Activated CD8-positive, alpha-beta memory T cell treated with anti-CD3 and anti-CD28 coated beads for 36 hours (primary cell): ENCODE data around the gene RBMS3. TPM values are rescaled to one million over a fixed set of nuclear protein-coding genes. Genes with fewer than 3 reads are reported as not detected.
"Not testable (repeated sequence)": the region's sequence is repeated elsewhere in the genome, so short reads cannot be mapped to it uniquely, and the experiment has no call there.

Source experiments
- CTCF ChIA-PET: fragments of 350-600 bp; sonication (Branson Sonifier 250); formaldehyde crosslinking; loops from one replicate; lab custom pipeline; 2021; ENCODE audit warnings: antibody characterized with exemption; lab: Charles Lee
- POLR2A ChIA-PET: fragments of 350-600 bp; sonication (Branson Sonifier 250); formaldehyde crosslinking; loops from one replicate; lab custom pipeline; 2021; ENCODE audit warnings: antibody characterized with exemption; lab: Charles Lee
- total RNA-seq, 2 experiments: library from RNA; stranded (reverse); gene quantifications; one replicate each; pipeline ENCODE4 v1.2.3, GENCODE V29; 2021

RBMS3 gene
- total RNA-seq, 2 experiments from 2014 or later: 0.48 to 0.86 TPM

DNA sequence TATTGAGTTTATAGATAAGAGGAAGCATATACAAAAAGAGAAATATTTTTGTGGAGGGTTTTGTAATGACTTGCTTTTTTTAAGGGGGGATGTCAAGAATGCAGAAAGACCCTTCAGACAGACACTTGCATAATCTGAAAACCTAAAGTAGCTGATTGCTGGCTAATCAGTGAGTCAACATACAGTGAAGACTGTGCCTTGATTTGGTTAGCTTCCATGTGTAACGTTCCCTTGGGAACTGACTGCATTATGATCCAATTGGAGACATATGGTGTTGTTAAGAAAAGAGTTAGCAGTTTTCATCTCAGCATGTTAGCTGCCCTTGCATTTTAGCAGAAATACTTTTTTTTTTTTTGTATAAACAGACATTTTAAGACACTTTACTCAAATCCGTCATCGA is 483.2 kb downstream of the RBMS3 start:
- CTCF ChIA-PET: no interaction called here
- POLR2A ChIA-PET: no interaction called here

GRCh38 chr3:29764603-29765254 is 483.9 kb downstream of the RBMS3 start:
- CTCF ChIA-PET: no interaction called here
- POLR2A ChIA-PET: no interaction called here

- CTCF ChIA-PET: no interaction called here
- POLR2A ChIA-PET: no interaction called here
Observed at GRCh38 chr3:29771602-29772001, 490.7 kb downstream of the RBMS3 start.

DNA sequence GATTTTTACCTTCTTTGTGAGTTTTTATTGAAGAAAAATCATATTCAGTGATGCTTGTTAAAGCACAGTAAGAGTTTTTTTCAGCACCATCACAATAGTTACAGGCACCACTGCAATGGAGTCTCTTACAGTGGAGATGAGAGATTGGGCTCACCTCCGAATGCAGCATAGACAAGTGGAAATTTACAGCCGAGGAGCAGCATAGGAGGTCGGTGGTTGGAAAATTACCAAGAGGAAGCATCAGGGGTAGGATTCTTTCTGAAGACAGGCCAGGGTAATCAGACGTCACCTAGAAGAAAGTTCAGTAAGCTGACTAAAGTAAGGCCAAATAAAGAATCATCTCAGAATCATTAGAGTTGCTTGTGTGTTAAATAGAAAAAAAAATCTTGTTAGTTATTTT is 491.6 kb downstream of the RBMS3 start:
- ChIA-PET CTCF (no interaction called here), POLR2A (no interaction called here)

DNA sequence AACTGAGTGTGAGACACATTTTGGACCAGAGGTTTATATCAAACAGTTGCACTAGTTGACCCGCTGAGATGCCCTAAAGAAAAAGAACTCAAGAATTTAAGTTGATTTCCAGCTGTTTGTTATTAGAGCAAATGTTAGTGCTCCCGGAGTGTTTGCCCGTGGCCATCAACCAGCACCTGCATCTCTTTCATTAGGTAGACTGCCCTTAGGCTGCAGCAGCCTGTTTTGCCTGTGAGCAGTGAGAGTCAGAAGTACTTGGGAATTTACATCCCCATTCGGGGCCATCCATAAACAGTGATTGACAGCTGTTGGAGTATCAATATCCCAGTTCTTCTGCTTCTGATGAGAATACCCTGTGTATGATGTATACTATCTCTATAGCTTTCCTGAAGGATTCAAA is 492.6 kb downstream of the RBMS3 start:
- ChIA-PET POLR2A (no interaction called here), CTCF (no interaction called here)

GRCh38 chr3:29775340-29775739 is 494.5 kb downstream of the RBMS3 start:
- POLR2A ChIA-PET: no interaction called here
- CTCF ChIA-PET: no interaction called here

- POLR2A ChIA-PET: no interaction called here
- CTCF ChIA-PET: no interaction called here
Observed at GRCh38 chr3:29777869-29778268, 497.0 kb downstream of the RBMS3 start.

DNA sequence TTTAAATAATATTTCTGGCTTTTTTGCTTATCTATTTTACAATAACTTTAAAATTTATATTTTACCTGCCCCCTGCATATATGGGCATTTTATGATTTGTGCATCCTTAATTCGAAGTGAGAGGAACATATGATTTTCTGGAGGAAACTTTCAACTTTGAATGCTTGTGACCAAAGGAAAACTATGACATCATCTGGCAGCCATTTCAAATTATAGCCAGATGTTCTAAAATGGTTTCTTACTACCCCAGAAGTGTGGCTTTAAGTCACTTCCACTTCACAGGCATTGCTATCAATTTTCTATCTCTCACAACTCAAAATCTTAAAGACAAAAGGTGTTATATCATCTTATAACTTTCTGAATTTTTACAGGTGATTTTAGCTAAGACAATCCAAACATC is 508.8 kb downstream of the RBMS3 start:
- ChIA-PET POLR2A (no interaction called here), CTCF (no interaction called here)

DNA sequence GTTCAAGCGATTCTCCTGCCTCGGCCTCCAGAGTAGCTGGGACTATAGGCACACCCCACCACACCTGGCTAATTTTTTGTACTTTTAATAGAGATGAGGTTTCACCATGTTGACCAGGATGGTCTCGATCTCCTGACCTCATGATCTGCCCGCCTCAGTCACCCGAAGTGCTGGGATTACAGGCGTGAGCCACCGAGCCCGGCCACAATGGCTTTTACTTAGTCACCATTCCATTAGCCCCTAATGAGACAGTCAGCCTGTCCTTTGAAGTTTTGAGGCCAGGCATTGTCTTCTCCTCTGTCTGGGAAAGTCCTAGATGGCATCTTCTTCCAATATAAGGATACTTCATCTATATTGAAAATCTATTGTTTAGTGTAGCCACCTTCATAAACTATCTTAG is 515.9 kb downstream of the RBMS3 start:
- CTCF ChIA-PET: interaction anchor here (0.6 kb wide), 1 partner anchor 41 kb away, joined by 3 read pairs; no protein-coding TSS in a partner anchor

DNA sequence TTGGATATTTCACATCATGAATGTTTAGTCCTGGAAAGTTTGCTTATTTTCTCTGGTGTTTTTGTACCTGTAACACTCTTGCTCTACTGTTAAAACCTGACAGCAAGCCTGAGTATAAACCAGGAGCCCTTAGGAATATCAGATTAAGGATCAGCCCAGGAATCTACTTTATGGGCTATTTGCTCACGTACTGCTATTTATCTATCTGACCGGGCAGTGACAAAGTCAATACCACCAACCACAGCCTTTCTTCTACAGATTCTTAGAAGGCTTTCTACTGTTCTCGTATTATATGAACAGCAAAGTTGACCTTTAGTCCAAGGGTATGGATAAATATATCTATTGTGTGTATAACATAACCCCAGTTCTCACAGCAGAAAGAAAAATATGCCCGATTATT is 521.2 kb downstream of the RBMS3 start:
- CTCF ChIA-PET: no interaction called here
- POLR2A ChIA-PET: no interaction called here

More for the DNA sequence above, 515.9 kb downstream of the RBMS3 start:
- POLR2A ChIA-PET: no interaction called here

DNA sequence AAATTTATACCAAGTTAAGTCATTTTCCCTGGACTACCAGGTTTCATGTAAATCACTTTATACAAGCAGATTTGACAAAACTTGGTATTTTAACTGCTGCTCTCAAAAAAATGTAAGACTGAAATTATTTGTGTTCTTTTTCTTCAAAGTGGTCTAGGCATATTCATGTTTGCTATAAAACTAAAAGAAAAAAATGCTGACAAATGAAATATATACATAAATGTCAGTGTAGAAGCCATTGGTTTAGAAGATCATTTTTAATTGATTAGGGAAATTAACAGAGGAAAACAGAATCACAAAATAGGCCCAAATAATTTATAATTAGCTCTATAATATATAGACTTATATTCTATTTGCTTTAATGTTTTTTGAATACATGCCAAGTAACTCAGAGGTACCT is 523.2 kb downstream of the RBMS3 start:
- CTCF ChIA-PET: no interaction called here
- POLR2A ChIA-PET: no interaction called here

DNA sequence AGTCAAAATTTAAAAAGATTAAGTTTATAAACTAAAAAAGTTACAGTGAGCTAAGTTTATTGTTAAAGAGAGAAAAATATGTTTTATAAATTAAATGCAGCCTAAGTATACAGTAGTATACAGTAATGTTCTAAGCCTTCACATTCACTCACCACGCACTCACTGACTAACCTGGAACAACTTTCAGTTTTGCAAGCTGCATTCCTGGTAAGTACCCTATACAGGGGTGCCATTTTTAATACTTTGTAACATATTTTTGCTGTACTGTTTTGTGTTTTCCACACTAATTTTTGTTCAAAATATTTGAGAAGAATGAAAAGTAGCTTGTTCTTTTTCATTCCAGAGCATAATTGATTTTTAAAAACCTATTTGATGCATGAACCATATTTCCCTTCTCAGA is 524.9 kb downstream of the RBMS3 start:
- POLR2A ChIA-PET: no interaction called here
- CTCF ChIA-PET: no interaction called here

GRCh38 chr3:29808324-29808723 is 527.5 kb downstream of the RBMS3 start:
- POLR2A ChIA-PET, CTCF ChIA-PET: not testable (repeated sequence)

DNA sequence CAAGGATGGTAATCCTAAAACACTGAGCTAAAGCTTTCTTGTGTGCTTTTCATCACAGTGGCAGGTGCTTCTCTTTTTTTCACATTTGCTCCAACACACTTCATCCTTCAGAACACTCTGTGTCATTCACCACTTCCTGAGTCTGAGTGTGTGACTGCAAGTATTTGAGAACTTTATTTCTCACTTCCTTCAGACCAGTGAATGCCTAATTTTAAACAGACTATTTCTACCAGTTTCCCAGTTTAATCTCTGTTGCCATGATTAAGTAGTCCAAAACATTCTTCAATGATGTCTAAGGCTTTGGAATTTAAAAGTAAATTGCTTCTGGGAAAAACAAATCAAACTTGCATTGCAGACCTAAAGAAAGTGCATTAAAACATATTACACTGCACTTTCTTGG is 541.2 kb downstream of the RBMS3 start:
- POLR2A ChIA-PET: no interaction called here
- CTCF ChIA-PET: no interaction called here

GRCh38 chr3:29823233-29823632 is 542.4 kb downstream of the RBMS3 start:
- ChIA-PET CTCF (no interaction called here), POLR2A (no interaction called here)

DNA sequence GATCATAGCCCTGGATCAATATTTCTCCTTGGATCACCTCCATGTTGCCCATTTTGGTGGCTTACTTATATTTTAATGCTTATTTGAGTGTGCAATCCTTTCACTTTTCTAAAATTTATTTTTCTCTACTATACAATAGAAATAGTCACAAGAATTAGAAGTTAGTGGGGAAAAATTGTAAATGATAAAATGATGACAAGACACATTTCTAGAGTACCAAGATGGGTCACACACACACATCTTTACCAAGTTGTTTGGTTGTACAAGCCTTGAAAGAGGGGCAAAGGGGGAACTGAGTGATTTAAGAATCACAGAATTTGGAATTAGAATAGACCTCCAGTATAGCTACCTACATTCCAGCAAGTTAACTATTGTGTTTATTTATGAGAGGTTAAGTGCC is 545.8 kb downstream of the RBMS3 start:
- CTCF ChIA-PET: no interaction called here
- POLR2A ChIA-PET: no interaction called here

DNA sequence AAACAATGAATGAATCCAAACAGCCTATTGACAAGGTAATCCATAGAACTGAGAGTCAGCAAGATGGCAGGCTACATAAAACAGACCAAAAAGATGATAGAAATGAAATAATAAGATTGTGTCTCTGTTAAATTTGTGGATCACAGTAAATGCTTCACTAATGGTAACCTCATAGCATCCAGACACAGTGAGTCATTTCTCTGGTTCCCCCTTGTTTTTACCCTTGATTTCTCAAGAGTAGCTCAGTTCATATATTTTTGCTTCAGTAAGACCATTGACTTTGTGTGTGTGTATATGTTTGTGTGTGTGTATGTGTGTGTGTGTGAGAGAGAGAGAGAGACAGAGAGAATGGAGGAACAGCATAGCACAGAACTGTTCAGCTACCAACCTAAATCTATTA is 546.9 kb downstream of the RBMS3 start:
- CTCF ChIA-PET: no interaction called here
- POLR2A ChIA-PET: no interaction called here

GRCh38 chr3:29829340-29829739 is 548.5 kb downstream of the RBMS3 start:
- CTCF ChIA-PET: no interaction called here

GRCh38 chr3:29850641-29851040 is 569.8 kb downstream of the RBMS3 start:
- POLR2A ChIA-PET: no interaction called here
- CTCF ChIA-PET: no interaction called here

More at GRCh38 chr3:29829340-29829739, 548.5 kb downstream of the RBMS3 start:
- POLR2A ChIA-PET: no interaction called here

- POLR2A ChIA-PET: no interaction called here
- CTCF ChIA-PET: no interaction called here
Observed at GRCh38 chr3:29852767-29853166, 571.9 kb downstream of the RBMS3 start.

DNA sequence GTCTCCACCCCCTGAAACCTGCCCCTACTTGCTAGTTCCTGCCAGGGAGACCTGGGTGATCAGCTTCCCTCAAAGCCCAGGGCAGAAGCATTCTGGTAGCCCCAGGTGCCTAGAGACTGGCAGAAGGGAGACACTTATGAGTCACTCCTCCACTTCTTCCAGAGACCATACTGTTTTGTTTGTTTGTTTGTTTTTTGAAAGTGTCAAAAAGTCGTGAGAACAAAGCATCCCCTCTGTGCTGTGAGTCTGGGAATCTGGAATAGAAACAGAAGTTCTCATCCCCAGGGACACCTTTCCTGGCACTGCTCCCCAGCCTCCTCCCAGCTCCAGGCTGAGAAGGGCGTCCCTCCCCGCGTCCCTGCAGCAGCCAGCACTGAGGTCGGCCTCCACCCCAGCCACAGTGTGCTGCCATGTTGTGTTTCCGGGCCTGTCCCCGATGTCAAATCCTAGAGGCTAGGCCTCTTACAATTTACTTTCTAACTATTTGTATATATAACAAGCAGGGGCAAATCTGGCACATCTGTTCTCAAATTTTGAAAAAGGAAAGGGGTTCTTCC is 573.0 kb downstream of the RBMS3 start:
- CTCF ChIA-PET: interaction anchor here (0.7 kb wide), 1 partner anchor 256 kb away, joined by 4 read pairs; no protein-coding TSS in a partner anchor
- POLR2A ChIA-PET: no interaction called here

- ChIA-PET POLR2A (no interaction called here), CTCF (no interaction called here)
Observed at GRCh38 chr3:29854821-29855220, 574.0 kb downstream of the RBMS3 start.
